Measurements from ENCODE around the gene BCL2L13.

BCL2L13 gene

DNA sequence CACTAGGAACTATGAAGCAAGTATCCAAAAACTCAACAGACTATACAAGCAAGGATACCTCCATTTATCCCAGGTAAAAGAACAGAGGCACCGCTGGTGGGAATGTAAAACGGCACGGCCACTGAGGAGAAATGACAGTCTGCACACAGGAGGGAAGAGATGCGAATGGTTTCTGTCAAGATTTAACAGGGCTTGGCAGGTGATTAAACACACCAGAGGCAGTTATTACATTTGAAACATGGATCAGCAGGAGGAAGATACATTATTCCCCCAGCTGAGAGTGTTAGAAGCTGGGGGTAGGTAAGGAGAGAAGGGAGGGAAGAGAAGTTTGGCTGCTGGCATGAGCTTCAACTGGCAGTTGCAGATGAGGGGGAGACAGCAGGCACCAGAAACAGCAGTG is 40.2 kb upstream of the BCL2L13 start:
- no peak overlapping the region for H3K4me3 ChIP-seq (ENCODE audit: control insufficient read depth, low read depth, low read length)
- no peak for DNase-seq (ENCODE audit: low read depth)
- TF ChIP-seq, protein P1, sequence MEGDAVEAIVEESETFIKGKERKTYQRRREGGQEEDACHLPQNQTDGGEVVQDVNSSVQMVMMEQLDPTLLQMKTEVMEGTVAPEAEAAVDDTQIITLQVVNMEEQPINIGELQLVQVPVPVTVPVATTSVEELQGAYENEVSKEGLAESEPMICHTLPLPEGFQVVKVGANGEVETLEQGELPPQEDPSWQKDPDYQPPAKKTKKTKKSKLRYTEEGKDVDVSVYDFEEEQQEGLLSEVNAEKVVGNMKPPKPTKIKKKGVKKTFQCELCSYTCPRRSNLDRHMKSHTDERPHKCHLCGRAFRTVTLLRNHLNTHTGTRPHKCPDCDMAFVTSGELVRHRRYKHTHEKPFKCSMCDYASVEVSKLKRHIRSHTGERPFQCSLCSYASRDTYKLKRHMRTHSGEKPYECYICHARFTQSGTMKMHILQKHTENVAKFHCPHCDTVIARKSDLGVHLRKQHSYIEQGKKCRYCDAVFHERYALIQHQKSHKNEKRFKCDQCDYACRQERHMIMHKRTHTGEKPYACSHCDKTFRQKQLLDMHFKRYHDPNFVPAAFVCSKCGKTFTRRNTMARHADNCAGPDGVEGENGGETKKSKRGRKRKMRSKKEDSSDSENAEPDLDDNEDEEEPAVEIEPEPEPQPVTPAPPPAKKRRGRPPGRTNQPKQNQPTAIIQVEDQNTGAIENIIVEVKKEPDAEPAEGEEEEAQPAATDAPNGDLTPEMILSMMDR (conservative IDR thresholded peaks at IDR 0.05; ENCODE audit: control insufficient read depth, insufficient read depth, low read depth, low read length), result no peak

- H3K4me3 ChIP-seq (ENCODE audit: control insufficient read depth, low read depth, low read length), result no peak overlapping the region
- TF ChIP-seq, protein P1 (conservative IDR thresholded peaks at IDR 0.05; ENCODE audit: control insufficient read depth, insufficient read depth, low read depth, low read length), result no peak
- no peak for DNase-seq (ENCODE audit: low read depth)
These were observed 37.5 kb upstream of the BCL2L13 start for GRCh38 chr22:17601031-17601430.

DNA sequence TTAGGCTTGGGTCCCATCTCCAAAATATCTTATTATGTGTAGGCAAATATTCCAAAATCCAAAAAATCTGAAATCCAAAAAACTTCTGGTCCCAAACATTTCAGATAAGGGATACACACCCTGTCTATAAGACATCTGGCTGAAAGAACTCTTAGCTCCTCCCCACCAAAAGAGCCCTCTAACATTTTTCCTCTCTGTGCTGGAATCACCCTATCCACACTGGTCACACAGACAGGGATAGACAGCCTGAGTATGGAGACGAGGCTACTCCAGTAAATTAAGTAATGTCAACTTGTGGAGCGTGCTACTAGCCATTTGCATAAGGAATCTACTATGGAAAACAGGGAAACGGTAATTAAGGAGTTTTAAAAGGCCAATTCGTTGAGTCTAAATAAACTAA is 34.9 kb upstream of the BCL2L13 start:
- TF ChIP-seq, protein P1 (conservative IDR thresholded peaks at IDR 0.05; ENCODE audit: control insufficient read depth, insufficient read depth, low read depth, low read length), result no peak
- H3K4me3 ChIP-seq (ENCODE audit: control insufficient read depth, low read depth, low read length), result no peak overlapping the region
- no peak for DNase-seq (ENCODE audit: low read depth)

GRCh38 chr22:17606496-17606895 is 32.1 kb upstream of the BCL2L13 start:
- no peak overlapping the region for H3K4me3 ChIP-seq (ENCODE audit: control insufficient read depth, low read depth, low read length)
- DNase-seq (ENCODE audit: low read depth), result no peak
- TF ChIP-seq, protein P1 (conservative IDR thresholded peaks at IDR 0.05; ENCODE audit: control insufficient read depth, insufficient read depth, low read depth, low read length), result no peak

- no peak for DNase-seq (ENCODE audit: low read depth)
- TF ChIP-seq, protein P1 (conservative IDR thresholded peaks at IDR 0.05; ENCODE audit: control insufficient read depth, insufficient read depth, low read depth, low read length), result no peak
These were observed 30.6 kb upstream of the BCL2L13 start for GRCh38 chr22:17607891-17608521.

GRCh38 chr22:17612057-17612456 is 26.5 kb upstream of the BCL2L13 start:
- TF ChIP-seq, protein P1 (conservative IDR thresholded peaks at IDR 0.05; ENCODE audit: control insufficient read depth, insufficient read depth, low read depth, low read length), result no peak
- no peak for DNase-seq (ENCODE audit: low read depth)
- no peak overlapping the region for H3K4me3 ChIP-seq (ENCODE audit: control insufficient read depth, low read depth, low read length)

More at GRCh38 chr22:17607891-17608521, 30.6 kb upstream of the BCL2L13 start:
- H3K4me3 ChIP-seq (ENCODE audit: control insufficient read depth, low read depth, low read length), result no peak overlapping the region

DNA sequence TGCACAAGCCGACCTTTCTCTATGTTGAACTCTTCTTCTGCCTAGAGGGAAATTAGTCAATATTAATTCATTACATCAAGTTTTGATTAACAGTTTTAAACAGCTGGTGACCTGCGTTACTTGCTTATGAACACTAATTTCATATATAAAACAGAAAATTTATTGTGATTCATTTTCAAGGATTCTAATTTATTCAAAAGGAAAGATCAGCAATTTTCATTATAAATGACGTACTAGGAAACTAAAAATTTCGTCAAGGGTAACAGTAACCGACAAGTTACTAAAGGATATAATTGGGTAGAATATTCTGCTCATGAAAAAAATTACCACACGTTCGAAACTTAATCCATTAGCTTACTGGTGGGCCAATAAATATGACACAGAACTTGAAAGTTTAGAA is 25.3 kb upstream of the BCL2L13 start:
- no peak for DNase-seq (ENCODE audit: low read depth)
- H3K4me3 ChIP-seq (ENCODE audit: control insufficient read depth, low read depth, low read length), result no peak overlapping the region
- TF ChIP-seq, protein P1 (conservative IDR thresholded peaks at IDR 0.05; ENCODE audit: control insufficient read depth, insufficient read depth, low read depth, low read length), result no peak
